RWPE2 (cell line): Measurements from ENCODE around the gene CFAP68.

ENCODE experiments used
- ATAC-seq: fragments of 200-7000 bp; cut with Tn5 transposase; 3 replicates; pipeline ENCODE4 v1.9.1; 2021; ENCODE audit warnings: low read depth
- DNase-seq: peaks from one replicate; pipeline ENCODE4 v3.0.0-alpha.2; 2020; ENCODE audit warnings: low spot score
- H3K27ac ChIP-seq: fragments of 450-650 bp; 2 replicates; pipeline ENCODE4 v1.5.1; 2017; ENCODE audit warnings: mild to moderate bottlenecking; ENCODE audit not compliant: poor library complexity, severe bottlenecking
- H3K27me3 ChIP-seq: fragments of 250-450 bp; sonication (Bioruptor Pico); 2 replicates; pipeline ENCODE4 v1.5.1; 2021; ENCODE audit warnings: mild to moderate bottlenecking, moderate library complexity; ENCODE audit not compliant: insufficient read depth, poor library complexity, severe bottlenecking
- H3K36me3 ChIP-seq: fragments of 250-450 bp; sonication (Bioruptor Pico); 2 replicates; pipeline ENCODE4 v1.5.1; 2020; ENCODE audit warnings: low read depth, mild to moderate bottlenecking, moderate library complexity
- H3K4me1 ChIP-seq: fragments of 250-450 bp; sonication (Bioruptor Pico); 2 replicates; pipeline ENCODE4 v1.5.1; 2021; ENCODE audit warnings: mild to moderate bottlenecking, moderate library complexity; ENCODE audit not compliant: insufficient read depth, poor library complexity, severe bottlenecking
- H3K4me3 ChIP-seq: fragments of 250-450 bp; sonication (Bioruptor Pico); 2 replicates; pipeline ENCODE4 v1.5.1; 2021; ENCODE audit warnings: mild to moderate bottlenecking, moderate library complexity; ENCODE audit not compliant: severe bottlenecking
- H3K9me3 ChIP-seq: fragments of 250-450 bp; sonication (Bioruptor Pico); 2 replicates; pipeline ENCODE4 v1.5.1; 2021; ENCODE audit warnings: mild to moderate bottlenecking, moderate library complexity; ENCODE audit not compliant: severe bottlenecking
- TF ChIP-seq, protein P1 (sequence below): fragments of 450-650 bp; IDR thresholded peaks from one replicate; pipeline ENCODE4 v1.5.1; 2017; ENCODE audit warnings: mild to moderate bottlenecking, moderate library complexity; ENCODE audit not compliant: poor library complexity, severe bottlenecking

Gene CFAP68

DNA sequence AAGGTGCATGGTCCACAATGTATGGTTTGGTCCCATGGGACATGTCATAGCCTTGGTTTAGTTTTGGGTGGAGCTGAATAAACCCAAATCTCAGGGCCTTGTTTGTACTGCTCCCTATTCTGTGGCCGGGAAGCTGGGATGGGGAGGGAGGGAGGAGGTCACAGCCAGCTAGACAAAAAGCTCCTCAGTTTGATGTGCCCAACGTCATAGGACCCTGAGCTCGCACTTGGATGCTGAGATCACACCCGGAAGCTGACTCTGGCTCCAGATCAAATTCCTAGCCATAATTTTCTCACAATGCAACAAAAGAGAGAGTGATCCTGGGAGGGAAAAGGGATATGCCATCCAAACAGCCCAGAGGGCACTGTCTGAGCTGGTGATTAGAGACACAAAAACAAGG is 34.7 kb downstream of the CFAP68 start:
- Histone ChIP-seq H3K4me3 (no peak overlapping the region), H3K4me1 (peaks cover 16% of the 10 kb centered on the region), H3K9me3 (no peaks in the 10 kb centered on the region), H3K27ac (no peak overlapping the region), H3K27me3 (no peaks in the 10 kb centered on the region), H3K36me3 (no peaks in the 10 kb centered on the region)
- DNase-seq (no peak), ATAC-seq (no peak)
- TF ChIP-seq, protein P1, sequence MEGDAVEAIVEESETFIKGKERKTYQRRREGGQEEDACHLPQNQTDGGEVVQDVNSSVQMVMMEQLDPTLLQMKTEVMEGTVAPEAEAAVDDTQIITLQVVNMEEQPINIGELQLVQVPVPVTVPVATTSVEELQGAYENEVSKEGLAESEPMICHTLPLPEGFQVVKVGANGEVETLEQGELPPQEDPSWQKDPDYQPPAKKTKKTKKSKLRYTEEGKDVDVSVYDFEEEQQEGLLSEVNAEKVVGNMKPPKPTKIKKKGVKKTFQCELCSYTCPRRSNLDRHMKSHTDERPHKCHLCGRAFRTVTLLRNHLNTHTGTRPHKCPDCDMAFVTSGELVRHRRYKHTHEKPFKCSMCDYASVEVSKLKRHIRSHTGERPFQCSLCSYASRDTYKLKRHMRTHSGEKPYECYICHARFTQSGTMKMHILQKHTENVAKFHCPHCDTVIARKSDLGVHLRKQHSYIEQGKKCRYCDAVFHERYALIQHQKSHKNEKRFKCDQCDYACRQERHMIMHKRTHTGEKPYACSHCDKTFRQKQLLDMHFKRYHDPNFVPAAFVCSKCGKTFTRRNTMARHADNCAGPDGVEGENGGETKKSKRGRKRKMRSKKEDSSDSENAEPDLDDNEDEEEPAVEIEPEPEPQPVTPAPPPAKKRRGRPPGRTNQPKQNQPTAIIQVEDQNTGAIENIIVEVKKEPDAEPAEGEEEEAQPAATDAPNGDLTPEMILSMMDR: no peak

DNA sequence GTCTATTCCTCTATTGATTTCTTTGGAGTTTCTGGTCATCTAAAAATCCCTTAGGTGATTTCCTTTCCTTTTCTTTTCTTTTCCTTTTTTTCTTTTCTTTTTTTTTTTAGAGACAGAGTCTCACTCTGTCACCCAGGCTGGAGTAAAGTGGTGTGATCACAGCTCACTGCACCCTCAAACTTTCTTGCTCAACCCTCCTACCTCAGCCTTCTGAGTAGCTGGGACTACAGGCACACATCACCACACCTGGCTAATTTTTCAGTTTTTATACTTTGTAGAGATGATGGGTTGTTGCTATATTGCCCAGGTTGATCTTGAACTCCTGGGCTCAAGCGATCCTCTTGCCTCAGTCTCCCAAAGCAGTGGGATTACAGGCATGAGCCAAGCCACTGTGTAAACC is 37.4 kb downstream of the CFAP68 start:
- TF ChIP-seq, protein P1: no peak
- DNase-seq: no peak
- H3K4me1 ChIP-seq: peaks cover 11% of the 10 kb centered on the region
- H3K36me3 ChIP-seq: no peaks in the 10 kb centered on the region
- no peak overlapping the region for H3K4me3 ChIP-seq
- no peaks in the 10 kb centered on the region for H3K27me3 ChIP-seq
- ATAC-seq: no peak
- no peaks in the 10 kb centered on the region for H3K9me3 ChIP-seq
- H3K27ac ChIP-seq: no peak overlapping the region

DNA sequence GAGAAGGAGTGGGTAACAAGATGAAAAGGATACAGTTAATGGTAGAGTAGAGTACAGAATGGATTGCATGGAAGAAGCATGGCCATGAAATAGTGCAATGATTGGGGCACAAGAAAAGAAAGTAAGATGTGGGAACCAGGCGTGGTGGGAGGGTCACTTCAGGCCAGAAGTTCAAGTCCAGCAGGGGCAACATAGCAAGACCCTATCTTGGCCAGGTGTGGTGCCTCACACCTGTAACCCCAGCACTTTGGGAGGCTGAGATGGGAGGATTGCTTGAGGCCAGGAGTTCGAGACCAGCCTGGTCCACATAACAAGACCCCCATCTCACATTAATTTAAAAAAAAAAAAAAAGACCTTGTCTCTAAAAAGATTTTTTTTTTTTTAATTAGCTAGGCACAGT is 38.0 kb downstream of the CFAP68 start:
- TF ChIP-seq, protein P1: no peak
- Histone ChIP-seq H3K9me3 (no peaks in the 10 kb centered on the region), H3K4me3 (no peak overlapping the region), H3K36me3 (no peaks in the 10 kb centered on the region), H3K4me1 (peaks cover 6% of the 10 kb centered on the region), H3K27ac (no peak overlapping the region), H3K27me3 (no peaks in the 10 kb centered on the region)
- DNase-seq (no peak), ATAC-seq (no peak)

DNA sequence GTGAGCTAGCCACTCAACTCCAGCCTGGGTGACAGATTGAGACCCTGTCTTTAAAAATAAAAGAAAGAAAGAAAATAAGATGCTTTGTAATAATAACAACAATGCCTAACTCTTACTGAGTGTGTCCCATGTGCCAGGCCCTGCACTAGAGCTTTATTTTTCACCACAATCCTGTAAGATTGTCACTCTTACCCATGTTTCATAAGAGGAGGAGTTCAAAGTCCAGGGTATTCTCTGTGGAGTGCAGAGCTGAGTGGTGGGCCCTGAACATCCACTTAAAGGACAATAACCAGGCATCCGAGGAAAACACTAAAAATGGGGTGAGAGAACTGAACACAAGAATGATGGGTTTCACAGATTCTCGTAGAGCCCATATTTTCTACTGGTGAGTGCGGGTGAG is 38.4 kb downstream of the CFAP68 start:
- no peak for ATAC-seq
- H3K4me3 ChIP-seq: no peak overlapping the region
- peaks cover 8% of the 10 kb centered on the region for H3K4me1 ChIP-seq
- H3K27ac ChIP-seq: no peak overlapping the region
- DNase-seq: no peak
- H3K9me3 ChIP-seq: no peaks in the 10 kb centered on the region
- TF ChIP-seq, protein P1: no peak
- no peaks in the 10 kb centered on the region for H3K36me3 ChIP-seq
- no peaks in the 10 kb centered on the region for H3K27me3 ChIP-seq

DNA sequence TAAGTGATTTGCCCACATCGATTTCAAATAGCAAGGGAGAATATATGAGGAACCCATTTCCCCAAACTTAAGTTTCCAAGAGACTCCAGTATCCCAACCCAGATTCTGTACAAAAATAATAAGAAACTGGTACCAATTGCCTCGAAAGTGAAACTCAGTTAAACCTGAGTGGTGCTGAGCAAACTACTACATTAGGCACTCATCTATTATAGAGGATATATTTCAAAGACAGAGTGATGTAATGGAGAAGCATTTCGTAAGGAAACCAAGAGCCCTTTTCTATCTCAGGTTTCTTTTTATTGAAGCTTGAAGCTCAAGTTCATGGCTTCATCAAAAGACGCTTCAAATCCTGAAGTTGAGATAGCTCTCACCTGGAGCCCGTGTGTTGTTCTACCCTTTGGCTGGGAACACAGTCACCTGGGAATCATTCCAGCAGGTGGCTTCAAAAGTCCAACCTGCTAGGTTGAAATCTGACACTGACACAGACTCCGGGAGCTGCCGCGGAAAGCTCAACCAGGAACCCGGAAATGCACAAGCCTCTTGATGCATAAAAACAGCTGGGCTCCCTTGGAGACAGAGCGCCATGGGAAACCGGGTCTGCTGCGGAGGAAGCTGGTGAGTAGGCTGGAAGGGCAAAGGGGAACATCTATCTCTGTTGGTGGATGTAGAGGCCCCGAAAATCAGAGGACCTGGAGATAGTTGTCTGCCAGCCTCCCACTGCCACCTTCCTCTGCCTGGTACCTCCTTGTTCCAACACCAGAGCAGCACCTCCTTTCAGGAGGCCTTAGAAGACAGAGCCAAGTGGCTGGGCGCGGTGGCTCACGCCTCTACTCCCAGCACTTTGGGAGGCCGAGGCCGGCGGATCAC is 39.3 kb downstream of the CFAP68 start, which contains the start of gene C11orf52:
Gene C11orf52 (plus strand): TSS at position 524 of the 867 bp plus-strand sequence. CDS start 60 bp downstream, at position 584.
- TF ChIP-seq, protein P1: no peak
- Histone ChIP-seq H3K36me3 (no peaks in the 10 kb centered on the region), H3K9me3 (no peaks in the 10 kb centered on the region), H3K27me3 (no peaks in the 10 kb centered on the region), H3K4me3 (no peak within 1 kb of the TSS), H3K4me1 (peaks cover 8% of the 10 kb centered on the region), H3K27ac (no peak within 1 kb of the TSS)
- DNase-seq (peak; percentile 66), ATAC-seq (peak; percentile 87)
